Measurements from ENCODE around the gene SPOP.
A peak's percentile ranks its signal among the peaks of the same experiment; 100 is the strongest.
"Not testable (repeated sequence)": the region's sequence is repeated elsewhere in the genome, so short reads cannot be mapped to it uniquely, and the experiment has no call there.

The SPOP gene

GRCh38 chr17:49694847-49695697 is 17.2 kb upstream of the SPOP start:
- peak in 1 of 2 donors; percentile 47 for DNase-seq

- no peak for DNase-seq
These were observed 14.9 kb upstream of the SPOP start for GRCh38 chr17:49692751-49693150.

GRCh38 chr17:49691677-49692191 is 13.8 kb upstream of the SPOP start:
- DNase-seq, result no peak

GRCh38 chr17:49691086-49691676 is 13.3 kb upstream of the SPOP start:
- DNase-seq, result no peak

- no peak for DNase-seq
These were observed 12.4 kb upstream of the SPOP start for GRCh38 chr17:49690256-49690655.

- no peak for DNase-seq
These were observed 11.0 kb upstream of the SPOP start for GRCh38 chr17:49688848-49689247.

GRCh38 chr17:49687878-49688491 is 10.1 kb upstream of the SPOP start:
- DNase-seq, result no peak

GRCh38 chr17:49681106-49681979 is 3.4 kb upstream of the SPOP start:
- DNase-seq, result no peak

- no peak for DNase-seq
These were observed 2.4 kb upstream of the SPOP start for GRCh38 chr17:49680314-49680713.

- DNase-seq, result peak; percentile 84 to 86
These were observed 564 bp downstream of the SPOP start for GRCh38 chr17:49677134-49677932.

- peak in 1 of 2 donors; percentile 35 for DNase-seq
These were observed 1.5 kb downstream of the SPOP start for GRCh38 chr17:49676276-49676868.

- DNase-seq, result no peak
These were observed 3.4 kb downstream of the SPOP start for GRCh38 chr17:49674507-49674906.

GRCh38 chr17:49673679-49674078 is 4.2 kb downstream of the SPOP start:
- not testable (repeated sequence) for DNase-seq

- no peak for DNase-seq
These were observed 7.3 kb downstream of the SPOP start for GRCh38 chr17:49670641-49671040.

- DNase-seq, result no peak
These were observed 7.9 kb downstream of the SPOP start for GRCh38 chr17:49670002-49670401.

GRCh38 chr17:49667854-49668253 is 10.0 kb downstream of the SPOP start:
- no peak for DNase-seq

GRCh38 chr17:49664706-49665211 is 13.1 kb downstream of the SPOP start:
- DNase-seq, result no peak

GRCh38 chr17:49659661-49660382 is 18.1 kb downstream of the SPOP start:
- no peak for DNase-seq

- DNase-seq, result no peak
These were observed 21.6 kb downstream of the SPOP start for GRCh38 chr17:49656247-49656646.

- DNase-seq, result no peak
These were observed 30.7 kb downstream of the SPOP start for GRCh38 chr17:49647256-49647585.
